Stomach (tissue), 4 donors: ENCODE data around the gene BLID.

Source experiments
- EP300 ChIP-seq: sonication (generic); formaldehyde crosslinking; IDR thresholded peaks from one replicate; pipeline ENCODE4 v1.6.1; 2017; ENCODE audit warnings: antibody characterized with exemption
- POLR2A ChIP-seq, 4 donors: fragments of 450-650 bp; IDR thresholded peaks; one replicate each; pipeline ENCODE4 v1.6.1; 2016; ENCODE audit warnings: antibody characterized with exemption in 4 of 4, control low read depth in 2 of 4, mild to moderate bottlenecking in 1 of 4, moderate library complexity in 1 of 4
- POLR2AphosphoS5 ChIP-seq, 3 donors: sonication (generic); formaldehyde crosslinking; IDR thresholded peaks; one replicate each; pipeline ENCODE4 v1.6.1; 2016; ENCODE audit warnings: antibody characterized with exemption in 3 of 3
- TF ChIP-seq, protein P1 (sequence below), 7 experiments: fragments of 450-650 bp in 4 of 7; fragments of 200-600 bp in 3 of 7; sonication (generic) in 3 of 7; IDR thresholded peaks; one replicate each; pipeline ENCODE4 v1.5.1; 2016 to 2019; ENCODE audit warnings: antibody characterized with exemption in 7 of 7, control low read depth in 2 of 7, mild to moderate bottlenecking in 1 of 7

DNA sequence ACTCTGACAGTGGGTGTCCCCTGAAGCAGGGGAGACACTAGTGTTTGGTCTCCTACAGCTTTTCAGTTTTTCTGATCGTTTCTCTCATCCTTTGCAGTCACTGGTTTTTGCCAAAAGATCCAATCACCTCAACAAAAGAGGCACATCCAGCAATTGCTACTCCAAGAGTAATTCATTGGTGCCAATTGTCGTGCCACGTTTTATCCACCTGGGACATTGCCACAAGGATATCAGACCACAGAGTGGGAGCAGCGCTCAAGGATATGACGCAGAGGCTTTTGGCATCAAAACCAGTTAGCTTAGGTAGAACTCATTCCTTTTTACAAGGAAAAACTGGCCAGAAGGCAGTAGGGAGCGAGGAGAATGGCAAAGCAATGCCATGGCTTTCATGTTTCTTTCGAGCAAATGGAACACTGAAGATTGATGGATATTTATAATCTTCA is 40.9 kb upstream of the BLID start:
- TF ChIP-seq POLR2AphosphoS5 (IDR thresholded peaks at IDR 0.05) = peak in 2 of 3 donors; percentile 32 to 35
- TF ChIP-seq, protein P1, sequence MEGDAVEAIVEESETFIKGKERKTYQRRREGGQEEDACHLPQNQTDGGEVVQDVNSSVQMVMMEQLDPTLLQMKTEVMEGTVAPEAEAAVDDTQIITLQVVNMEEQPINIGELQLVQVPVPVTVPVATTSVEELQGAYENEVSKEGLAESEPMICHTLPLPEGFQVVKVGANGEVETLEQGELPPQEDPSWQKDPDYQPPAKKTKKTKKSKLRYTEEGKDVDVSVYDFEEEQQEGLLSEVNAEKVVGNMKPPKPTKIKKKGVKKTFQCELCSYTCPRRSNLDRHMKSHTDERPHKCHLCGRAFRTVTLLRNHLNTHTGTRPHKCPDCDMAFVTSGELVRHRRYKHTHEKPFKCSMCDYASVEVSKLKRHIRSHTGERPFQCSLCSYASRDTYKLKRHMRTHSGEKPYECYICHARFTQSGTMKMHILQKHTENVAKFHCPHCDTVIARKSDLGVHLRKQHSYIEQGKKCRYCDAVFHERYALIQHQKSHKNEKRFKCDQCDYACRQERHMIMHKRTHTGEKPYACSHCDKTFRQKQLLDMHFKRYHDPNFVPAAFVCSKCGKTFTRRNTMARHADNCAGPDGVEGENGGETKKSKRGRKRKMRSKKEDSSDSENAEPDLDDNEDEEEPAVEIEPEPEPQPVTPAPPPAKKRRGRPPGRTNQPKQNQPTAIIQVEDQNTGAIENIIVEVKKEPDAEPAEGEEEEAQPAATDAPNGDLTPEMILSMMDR (IDR thresholded peaks at IDR 0.05) = no peak
- TF ChIP-seq POLR2A (IDR thresholded peaks at IDR 0.05) = no peak
- TF ChIP-seq EP300 = no peak
